ENCODE measurements around the gene GPC5. TPM values are rescaled to one million over a fixed set of nuclear protein-coding genes. Genes with fewer than 3 reads are reported as not detected.

The GPC5 gene
- total RNA-seq, 1 donor from 2014 or later: 0.57 TPM

DNA sequence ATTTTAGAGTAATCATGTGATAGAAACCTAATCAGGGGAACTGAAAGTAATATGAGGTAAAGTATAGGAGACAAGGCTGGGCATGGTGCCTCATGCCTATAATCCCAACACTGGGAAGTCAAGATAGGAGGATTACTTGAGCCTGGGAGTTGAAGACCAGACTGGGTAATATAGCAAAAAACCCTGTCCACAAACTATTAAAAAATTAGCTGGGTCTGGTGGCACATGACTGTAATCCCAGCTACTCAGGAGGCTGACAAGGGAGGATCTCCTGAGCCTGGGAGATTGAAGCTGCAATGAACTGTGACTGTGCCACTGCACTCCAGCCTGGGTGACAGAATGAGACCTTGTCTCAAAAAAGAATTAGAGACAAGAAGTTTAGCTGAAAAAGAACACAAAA lies 469.9 kb downstream of the GPC5 start:
- DNase-seq (ENCODE audit: low spot score, unreplicated experiment): no peak
- Mint-ChIP-seq H3K4me3 (ENCODE audit: low read depth) (no peak overlapping the region), H3K36me3 (ENCODE audit: insufficient read depth) (no peaks in the 10 kb centered on the region), H3K9me3 (ENCODE audit: low read depth) (no peaks in the 10 kb centered on the region), H3K27ac (no peak overlapping the region), H3K4me1 (ENCODE audit: low read depth) (no peaks in the 10 kb centered on the region), H3K27me3 (no peaks in the 10 kb centered on the region)
- TF ChIP-seq, protein P1, sequence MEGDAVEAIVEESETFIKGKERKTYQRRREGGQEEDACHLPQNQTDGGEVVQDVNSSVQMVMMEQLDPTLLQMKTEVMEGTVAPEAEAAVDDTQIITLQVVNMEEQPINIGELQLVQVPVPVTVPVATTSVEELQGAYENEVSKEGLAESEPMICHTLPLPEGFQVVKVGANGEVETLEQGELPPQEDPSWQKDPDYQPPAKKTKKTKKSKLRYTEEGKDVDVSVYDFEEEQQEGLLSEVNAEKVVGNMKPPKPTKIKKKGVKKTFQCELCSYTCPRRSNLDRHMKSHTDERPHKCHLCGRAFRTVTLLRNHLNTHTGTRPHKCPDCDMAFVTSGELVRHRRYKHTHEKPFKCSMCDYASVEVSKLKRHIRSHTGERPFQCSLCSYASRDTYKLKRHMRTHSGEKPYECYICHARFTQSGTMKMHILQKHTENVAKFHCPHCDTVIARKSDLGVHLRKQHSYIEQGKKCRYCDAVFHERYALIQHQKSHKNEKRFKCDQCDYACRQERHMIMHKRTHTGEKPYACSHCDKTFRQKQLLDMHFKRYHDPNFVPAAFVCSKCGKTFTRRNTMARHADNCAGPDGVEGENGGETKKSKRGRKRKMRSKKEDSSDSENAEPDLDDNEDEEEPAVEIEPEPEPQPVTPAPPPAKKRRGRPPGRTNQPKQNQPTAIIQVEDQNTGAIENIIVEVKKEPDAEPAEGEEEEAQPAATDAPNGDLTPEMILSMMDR (IDR thresholded peaks at IDR 0.05; ENCODE audit: unreplicated experiment): no peak

DNA sequence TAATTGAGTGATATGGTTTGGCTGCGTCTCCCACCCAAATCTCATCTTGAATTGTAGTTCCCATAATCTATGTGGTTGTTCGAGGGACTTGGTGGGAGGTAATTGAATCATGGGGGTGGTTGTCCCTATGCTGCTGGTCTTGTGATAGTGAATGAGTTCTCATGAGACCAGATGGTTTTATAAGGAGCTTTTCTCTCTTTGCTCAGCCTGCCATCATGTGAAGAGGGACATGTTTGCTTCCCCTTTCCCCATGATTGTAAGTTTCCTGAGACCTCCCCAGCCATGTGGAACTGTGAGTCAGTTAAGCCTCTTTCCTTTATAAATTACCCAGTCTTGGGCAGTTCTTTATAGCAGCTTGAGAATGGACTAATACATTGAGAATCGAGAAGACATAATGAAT lies 480.1 kb downstream of the GPC5 start:
- Mint-ChIP-seq H3K36me3 (ENCODE audit: insufficient read depth) (no peaks in the 10 kb centered on the region), H3K27ac (no peak overlapping the region), H3K27me3 (no peaks in the 10 kb centered on the region), H3K4me1 (ENCODE audit: low read depth) (peaks cover 2% of the 10 kb centered on the region), H3K9me3 (ENCODE audit: low read depth) (no peaks in the 10 kb centered on the region), H3K4me3 (ENCODE audit: low read depth) (no peak overlapping the region)
- no peak for DNase-seq (ENCODE audit: low spot score, unreplicated experiment)
- TF ChIP-seq, protein P1 (IDR thresholded peaks at IDR 0.05; ENCODE audit: unreplicated experiment): no peak

DNA sequence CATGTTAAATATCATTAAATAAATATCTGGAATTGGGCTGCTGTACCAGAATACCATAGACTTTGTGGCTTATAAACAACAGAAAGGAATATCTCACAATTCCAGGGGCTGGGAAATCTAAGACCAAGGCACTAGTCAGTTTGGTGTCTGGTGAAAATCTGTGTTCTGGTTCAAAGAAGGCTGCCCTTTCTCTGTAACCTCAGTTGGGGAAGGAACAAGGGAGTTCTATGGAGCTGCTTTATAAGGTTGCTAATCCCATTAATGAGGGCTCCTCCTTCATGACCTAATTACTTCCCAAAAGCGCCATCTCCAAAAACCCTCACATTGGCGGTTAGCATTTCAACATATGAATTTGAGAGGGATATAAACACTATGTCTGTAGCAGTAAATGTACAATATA lies 480.9 kb downstream of the GPC5 start:
- no peaks in the 10 kb centered on the region for H3K27me3 Mint-ChIP-seq
- no peaks in the 10 kb centered on the region for H3K9me3 Mint-ChIP-seq (ENCODE audit: low read depth)
- H3K4me3 Mint-ChIP-seq (ENCODE audit: low read depth): no peak overlapping the region
- TF ChIP-seq, protein P1 (IDR thresholded peaks at IDR 0.05; ENCODE audit: unreplicated experiment): no peak
- peaks cover 2% of the 10 kb centered on the region for H3K4me1 Mint-ChIP-seq (ENCODE audit: low read depth)
- DNase-seq (ENCODE audit: low spot score, unreplicated experiment): no peak
- no peaks in the 10 kb centered on the region for H3K36me3 Mint-ChIP-seq (ENCODE audit: insufficient read depth)
- no peak overlapping the region for H3K27ac Mint-ChIP-seq

DNA sequence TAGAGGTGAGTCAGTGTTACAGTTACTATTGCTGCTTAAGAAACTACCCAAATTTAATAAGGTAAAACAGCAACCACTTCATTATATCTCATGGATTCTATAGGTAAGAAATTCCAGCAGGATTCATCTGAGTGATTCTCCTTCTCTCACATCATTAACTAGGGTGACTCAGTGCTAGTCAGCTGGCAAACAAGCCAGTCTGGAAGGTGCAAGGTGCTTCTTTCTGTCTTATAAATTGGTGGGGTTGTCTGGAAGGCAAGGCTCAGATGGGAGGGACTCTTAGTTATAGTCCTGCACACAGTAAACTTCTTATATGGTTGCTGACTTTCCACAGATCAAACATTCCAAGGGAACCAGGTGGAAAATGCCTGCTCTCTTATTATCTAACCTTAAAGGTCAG lies 484.5 kb downstream of the GPC5 start:
- H3K9me3 Mint-ChIP-seq (ENCODE audit: low read depth): no peaks in the 10 kb centered on the region
- no peaks in the 10 kb centered on the region for H3K27me3 Mint-ChIP-seq
- H3K4me3 Mint-ChIP-seq (ENCODE audit: low read depth): no peak overlapping the region
- no peak for DNase-seq (ENCODE audit: low spot score, unreplicated experiment)
- TF ChIP-seq, protein P1 (IDR thresholded peaks at IDR 0.05; ENCODE audit: unreplicated experiment): no peak
- H3K27ac Mint-ChIP-seq: no peak overlapping the region
- no peaks in the 10 kb centered on the region for H3K36me3 Mint-ChIP-seq (ENCODE audit: insufficient read depth)
- H3K4me1 Mint-ChIP-seq (ENCODE audit: low read depth): peaks cover 2% of the 10 kb centered on the region

DNA sequence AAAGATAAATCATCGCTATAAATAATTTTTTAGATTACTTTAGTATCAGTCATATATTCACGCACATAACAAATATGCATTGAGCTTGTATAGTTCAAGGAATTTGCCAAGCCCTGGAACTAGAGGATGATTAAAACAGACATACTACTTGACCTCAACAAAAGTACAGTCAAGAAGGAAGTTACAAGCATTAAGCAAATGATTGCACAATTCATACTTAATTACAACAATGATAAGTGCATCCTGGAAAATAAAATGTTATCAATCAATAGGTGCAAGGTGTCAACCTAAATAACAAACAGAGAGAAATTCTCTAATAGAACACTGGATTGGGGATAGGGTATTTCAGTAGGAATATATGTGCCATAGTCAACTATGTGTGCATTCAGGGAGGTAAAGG lies 491.2 kb downstream of the GPC5 start:
- no peak overlapping the region for H3K27ac Mint-ChIP-seq
- H3K4me1 Mint-ChIP-seq (ENCODE audit: low read depth): no peaks in the 10 kb centered on the region
- no peaks in the 10 kb centered on the region for H3K27me3 Mint-ChIP-seq
- no peaks in the 10 kb centered on the region for H3K36me3 Mint-ChIP-seq (ENCODE audit: insufficient read depth)
- no peak for DNase-seq (ENCODE audit: low spot score, unreplicated experiment)
- no peaks in the 10 kb centered on the region for H3K9me3 Mint-ChIP-seq (ENCODE audit: low read depth)
- no peak overlapping the region for H3K4me3 Mint-ChIP-seq (ENCODE audit: low read depth)
- TF ChIP-seq, protein P1 (IDR thresholded peaks at IDR 0.05; ENCODE audit: unreplicated experiment): no peak

Measured in progenitor cell of endocrine pancreas (in vitro differentiated cells).